Astrocyte (in vitro differentiated cells and primary cell): ENCODE data around the gene MED27. TPM values are rescaled to one million over a fixed set of nuclear protein-coding genes. Genes with fewer than 3 reads are reported as not detected.

ENCODE experiments used
- DNase-seq: peaks from one replicate; pipeline ENCODE4 v3.0.0-alpha.2; 2010; ENCODE audit warnings: low read depth
- FAIRE-seq: peaks from 2 replicates; lab custom pipeline; 2011; peaks lifted over from hg19 to GRCh38; lab: Jason Lieb, UNC
- H2AFZ ChIP-seq: 2 replicates; pipeline ENCODE4 v1.6.0; 2012; ENCODE audit warnings: low read depth, low read length, inconsistent platforms
- H3K27ac ChIP-seq: 2 replicates; pipeline ENCODE4 v1.5.1; 2011; ENCODE audit warnings: low read depth, low read length, inconsistent platforms
- H3K27me3 ChIP-seq: 2 replicates; pipeline ENCODE4 v1.6.0; 2011; ENCODE audit warnings: low read length, inconsistent platforms; ENCODE audit not compliant: insufficient read depth
- H3K36me3 ChIP-seq: 2 replicates; pipeline ENCODE4 v1.5.1; 2011; ENCODE audit warnings: low read length, inconsistent platforms; ENCODE audit not compliant: insufficient read depth
- H3K4me1 ChIP-seq: 2 replicates; pipeline ENCODE4 v1.5.1; 2011; ENCODE audit warnings: low read length, inconsistent platforms; ENCODE audit not compliant: insufficient read depth
- H3K4me2 ChIP-seq: 2 replicates; pipeline ENCODE4 v1.6.0; 2012; ENCODE audit warnings: low read length, inconsistent platforms
- H3K4me3 ChIP-seq: 2 replicates; pipeline ENCODE4 v1.5.1; 2011; ENCODE audit warnings: low read depth, mild to moderate bottlenecking, low read length, inconsistent platforms; ENCODE audit not compliant: insufficient read depth
- H3K79me2 ChIP-seq: 2 replicates; pipeline ENCODE4 v1.6.0; 2012; ENCODE audit warnings: mild to moderate bottlenecking, low read length, inconsistent platforms; ENCODE audit not compliant: insufficient read depth
- H3K9ac ChIP-seq: 2 replicates; pipeline ENCODE4 v1.6.0; 2012; ENCODE audit warnings: mild to moderate bottlenecking, low read length, inconsistent platforms
- H3K9me3 ChIP-seq: 2 replicates; pipeline ENCODE4 v1.5.1; 2012; ENCODE audit warnings: low read depth, mild to moderate bottlenecking, low read length, inconsistent platforms; ENCODE audit not compliant: insufficient read depth
- H4K20me1 ChIP-seq: 2 replicates; pipeline ENCODE4 v1.6.0; 2012; ENCODE audit warnings: low read length, inconsistent platforms; ENCODE audit not compliant: insufficient read depth
- H3K27ac Mint-ChIP-seq: one replicate; pipeline ENCODE4 v1.8.0; 2021; ENCODE audit warnings: mild to moderate bottlenecking, mixed read lengths; ENCODE audit not compliant: unreplicated experiment
- H3K27me3 Mint-ChIP-seq: one replicate; pipeline ENCODE4 v1.8.0; 2021; ENCODE audit warnings: low read depth, mixed read lengths; ENCODE audit not compliant: unreplicated experiment
- H3K36me3 Mint-ChIP-seq: one replicate; pipeline ENCODE4 v1.8.0; 2021; ENCODE audit warnings: low read depth, mixed read lengths; ENCODE audit not compliant: unreplicated experiment
- H3K4me1 Mint-ChIP-seq: one replicate; pipeline ENCODE4 v1.8.0; 2021; ENCODE audit warnings: low read depth, mixed read lengths; ENCODE audit not compliant: unreplicated experiment
- H3K4me3 Mint-ChIP-seq: one replicate; pipeline ENCODE4 v1.8.0; 2021; ENCODE audit warnings: mild to moderate bottlenecking, moderate library complexity, mixed read lengths; ENCODE audit not compliant: unreplicated experiment
- H3K9me3 Mint-ChIP-seq: one replicate; pipeline ENCODE4 v1.8.0; 2021; ENCODE audit warnings: mild to moderate bottlenecking, mixed read lengths; ENCODE audit not compliant: unreplicated experiment
- CTCF ChIP-seq: IDR thresholded peaks from 2 replicates; pipeline ENCODE4 v1.5.1; 2011; ENCODE audit warnings: low read depth, mild to moderate bottlenecking, inconsistent platforms, low read length, moderate library complexity; ENCODE audit not compliant: insufficient read depth
- EZH2 ChIP-seq: IDR thresholded peaks from 2 replicates; pipeline ENCODE4 v1.6.1; 2012; ENCODE audit warnings: mild to moderate bottlenecking, low read length, inconsistent platforms; ENCODE audit not compliant: insufficient read depth
- total RNA-seq: library from RNA; stranded (reverse); gene quantifications from 2 replicates; pipeline ENCODE4 v1.2.1, GENCODE V29; 2021

Gene MED27
- total RNA-seq, 1 donor from 2014 or later = 26.9 TPM

- H3K27me3 Mint-ChIP-seq = no peaks in the 10 kb centered on the region
- DNase-seq = no peak
- peaks cover 94% of the 10 kb centered on the region for H4K20me1 ChIP-seq
- H3K9me3 ChIP-seq = no peaks in the 10 kb centered on the region
- no peak overlapping the region for H3K4me2 ChIP-seq
- H3K4me3 Mint-ChIP-seq = no peak overlapping the region
- H3K9ac ChIP-seq = no peak overlapping the region
- FAIRE-seq = no peak
- H3K27ac ChIP-seq = no peak overlapping the region
- H3K9me3 Mint-ChIP-seq = no peaks in the 10 kb centered on the region
- no peaks in the 10 kb centered on the region for H3K36me3 ChIP-seq
- peaks cover 35% of the 10 kb centered on the region for H3K4me1 Mint-ChIP-seq
- peaks cover 15% of the 10 kb centered on the region for H3K4me1 ChIP-seq
- H3K36me3 Mint-ChIP-seq = no peaks in the 10 kb centered on the region
- no peaks in the 10 kb centered on the region for H3K27me3 ChIP-seq
- TF ChIP-seq CTCF (no peak), EZH2 (no peak)
- H2AFZ ChIP-seq = no peak overlapping the region
- no peak overlapping the region for H3K27ac Mint-ChIP-seq
- peaks cover 62% of the 10 kb centered on the region for H3K79me2 ChIP-seq
- no peak overlapping the region for H3K4me3 ChIP-seq
These were observed 48.0 kb downstream of the MED27 start for GRCh38 chr9:132031467-132032237.

GRCh38 chr9:132030626-132031325 is 48.9 kb downstream of the MED27 start:
- peaks cover 40% of the 10 kb centered on the region for H3K4me1 Mint-ChIP-seq
- no peak overlapping the region for H3K27ac ChIP-seq
- no peak for DNase-seq
- peaks cover 94% of the 10 kb centered on the region for H4K20me1 ChIP-seq
- no peak overlapping the region for H3K9ac ChIP-seq
- no peak overlapping the region for H3K4me3 ChIP-seq
- H3K36me3 ChIP-seq = no peaks in the 10 kb centered on the region
- peaks cover 23% of the 10 kb centered on the region for H3K4me1 ChIP-seq
- no peak for TF ChIP-seq CTCF
- no peak for TF ChIP-seq EZH2
- no peaks in the 10 kb centered on the region for H3K27me3 Mint-ChIP-seq
- no peak overlapping the region for H2AFZ ChIP-seq
- peaks cover 62% of the 10 kb centered on the region for H3K79me2 ChIP-seq
- no peak overlapping the region for H3K27ac Mint-ChIP-seq
- no peak overlapping the region for H3K4me3 Mint-ChIP-seq
- no peak overlapping the region for H3K4me2 ChIP-seq
- FAIRE-seq = no peak
- H3K9me3 Mint-ChIP-seq = no peaks in the 10 kb centered on the region
- no peaks in the 10 kb centered on the region for H3K9me3 ChIP-seq
- no peaks in the 10 kb centered on the region for H3K36me3 Mint-ChIP-seq
- H3K27me3 ChIP-seq = no peaks in the 10 kb centered on the region
